Measurements from ENCODE around the gene TIGIT.

DNA sequence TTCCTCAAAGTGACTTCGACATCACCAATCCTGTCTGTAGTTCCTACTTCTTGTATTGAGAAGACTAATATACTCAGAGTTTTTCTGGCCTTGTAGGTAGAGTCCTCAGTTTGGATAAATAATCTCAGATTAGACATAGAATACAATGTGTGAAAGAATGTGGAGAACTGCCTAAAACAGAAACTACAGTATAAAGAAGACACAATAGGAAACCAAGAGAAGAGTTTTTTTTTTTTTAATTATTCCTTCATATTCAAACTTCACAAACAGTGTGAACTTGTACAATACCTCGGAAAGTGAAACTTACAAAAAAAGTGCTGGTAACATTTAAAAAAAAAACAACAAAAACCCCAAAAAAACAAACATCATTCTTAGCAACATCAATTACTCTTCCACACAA is 20.5 kb downstream of the TIGIT start:
- no peak for TF ChIP-seq CTCF (IDR thresholded peaks at IDR 0.05; ENCODE audit: insufficient read depth, low read length)
- TF ChIP-seq GABPA (IDR thresholded peaks at IDR 0.05; ENCODE audit: low read depth), result no peak
- TF ChIP-seq POLR2AphosphoS5 (IDR thresholded peaks at IDR 0.05; ENCODE audit: low read depth), result no peak
- TF ChIP-seq, protein P1, sequence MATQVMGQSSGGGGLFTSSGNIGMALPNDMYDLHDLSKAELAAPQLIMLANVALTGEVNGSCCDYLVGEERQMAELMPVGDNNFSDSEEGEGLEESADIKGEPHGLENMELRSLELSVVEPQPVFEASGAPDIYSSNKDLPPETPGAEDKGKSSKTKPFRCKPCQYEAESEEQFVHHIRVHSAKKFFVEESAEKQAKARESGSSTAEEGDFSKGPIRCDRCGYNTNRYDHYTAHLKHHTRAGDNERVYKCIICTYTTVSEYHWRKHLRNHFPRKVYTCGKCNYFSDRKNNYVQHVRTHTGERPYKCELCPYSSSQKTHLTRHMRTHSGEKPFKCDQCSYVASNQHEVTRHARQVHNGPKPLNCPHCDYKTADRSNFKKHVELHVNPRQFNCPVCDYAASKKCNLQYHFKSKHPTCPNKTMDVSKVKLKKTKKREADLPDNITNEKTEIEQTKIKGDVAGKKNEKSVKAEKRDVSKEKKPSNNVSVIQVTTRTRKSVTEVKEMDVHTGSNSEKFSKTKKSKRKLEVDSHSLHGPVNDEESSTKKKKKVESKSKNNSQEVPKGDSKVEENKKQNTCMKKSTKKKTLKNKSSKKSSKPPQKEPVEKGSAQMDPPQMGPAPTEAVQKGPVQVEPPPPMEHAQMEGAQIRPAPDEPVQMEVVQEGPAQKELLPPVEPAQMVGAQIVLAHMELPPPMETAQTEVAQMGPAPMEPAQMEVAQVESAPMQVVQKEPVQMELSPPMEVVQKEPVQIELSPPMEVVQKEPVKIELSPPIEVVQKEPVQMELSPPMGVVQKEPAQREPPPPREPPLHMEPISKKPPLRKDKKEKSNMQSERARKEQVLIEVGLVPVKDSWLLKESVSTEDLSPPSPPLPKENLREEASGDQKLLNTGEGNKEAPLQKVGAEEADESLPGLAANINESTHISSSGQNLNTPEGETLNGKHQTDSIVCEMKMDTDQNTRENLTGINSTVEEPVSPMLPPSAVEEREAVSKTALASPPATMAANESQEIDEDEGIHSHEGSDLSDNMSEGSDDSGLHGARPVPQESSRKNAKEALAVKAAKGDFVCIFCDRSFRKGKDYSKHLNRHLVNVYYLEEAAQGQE (IDR thresholded peaks at IDR 0.05; ENCODE audit: insufficient replicate concordance, low read depth), result no peak

Data from HL-60 (cell line).